ENCODE results near the gene METTL15.

DNA sequence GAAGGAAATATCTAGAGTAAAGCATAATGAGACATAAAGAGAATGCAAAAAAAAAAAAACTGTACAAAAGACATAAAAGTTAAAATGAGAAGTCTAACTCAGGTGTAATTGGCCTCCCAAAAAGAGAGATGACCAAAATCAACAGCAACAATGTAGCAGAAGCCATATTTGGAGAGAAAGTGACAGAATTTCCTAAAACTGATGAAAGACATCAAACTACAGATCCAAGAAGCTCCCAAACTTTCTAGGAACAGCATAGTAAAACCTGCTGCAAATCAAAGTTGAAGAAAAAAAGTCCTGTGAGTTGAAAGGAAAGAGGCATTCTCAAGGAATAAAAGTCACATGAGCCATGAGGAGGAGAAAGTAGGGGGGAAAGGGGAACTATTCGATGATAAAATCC lies 231.3 kb downstream of the METTL15 start:
- TF ChIP-seq, protein P1, sequence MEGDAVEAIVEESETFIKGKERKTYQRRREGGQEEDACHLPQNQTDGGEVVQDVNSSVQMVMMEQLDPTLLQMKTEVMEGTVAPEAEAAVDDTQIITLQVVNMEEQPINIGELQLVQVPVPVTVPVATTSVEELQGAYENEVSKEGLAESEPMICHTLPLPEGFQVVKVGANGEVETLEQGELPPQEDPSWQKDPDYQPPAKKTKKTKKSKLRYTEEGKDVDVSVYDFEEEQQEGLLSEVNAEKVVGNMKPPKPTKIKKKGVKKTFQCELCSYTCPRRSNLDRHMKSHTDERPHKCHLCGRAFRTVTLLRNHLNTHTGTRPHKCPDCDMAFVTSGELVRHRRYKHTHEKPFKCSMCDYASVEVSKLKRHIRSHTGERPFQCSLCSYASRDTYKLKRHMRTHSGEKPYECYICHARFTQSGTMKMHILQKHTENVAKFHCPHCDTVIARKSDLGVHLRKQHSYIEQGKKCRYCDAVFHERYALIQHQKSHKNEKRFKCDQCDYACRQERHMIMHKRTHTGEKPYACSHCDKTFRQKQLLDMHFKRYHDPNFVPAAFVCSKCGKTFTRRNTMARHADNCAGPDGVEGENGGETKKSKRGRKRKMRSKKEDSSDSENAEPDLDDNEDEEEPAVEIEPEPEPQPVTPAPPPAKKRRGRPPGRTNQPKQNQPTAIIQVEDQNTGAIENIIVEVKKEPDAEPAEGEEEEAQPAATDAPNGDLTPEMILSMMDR (IDR thresholded peaks at IDR 0.05) = no peak
- TF ChIP-seq POLR2A (IDR thresholded peaks at IDR 0.05) = no peak

All from vagina (tissue), 2 donors.